Psoas muscle (tissue), 8 donors: ENCODE measurements around the gene FLRT2. TPM values are rescaled to one million over a fixed set of nuclear protein-coding genes. Genes with fewer than 3 reads are reported as not detected.
A peak's percentile ranks its signal among the peaks of the same experiment; 100 is the strongest.

Experiments used
- ATAC-seq, 4 donors: fragments of 200-7000 bp; cut with Tn5 transposase; one replicate each; pipeline ENCODE4 v1.9.1; 2020; ENCODE audit warnings: moderate library complexity in 3 of 4, mild to moderate bottlenecking in 2 of 4
- DNase-seq, 2 donors: peaks; one replicate each; pipeline ENCODE4 v3.0.0-alpha.2; 2020
- H3K27ac ChIP-seq: fragments of 200-600 bp; one replicate; pipeline ENCODE4 v1.8.0; 2022
- H3K27me3 ChIP-seq, 3 donors: fragments of 200-600 bp in 1 of 3; one replicate each; pipeline versions ENCODE4 v1.6.1 to v1.8.0; 2013 to 2022; ENCODE audit warnings: low read length in 2 of 3, mild to moderate bottlenecking in 2 of 3, moderate library complexity in 1 of 3; ENCODE audit not compliant: insufficient read depth in 3 of 3
- H3K36me3 ChIP-seq, 2 donors: fragments of 200-600 bp in 1 of 2; one replicate each; pipeline versions ENCODE4 v1.6.1 to v1.8.0; 2013 to 2022; ENCODE audit warnings: low read depth in 1 of 2, mild to moderate bottlenecking in 1 of 2, moderate library complexity in 1 of 2; ENCODE audit not compliant: insufficient read depth in 1 of 2
- H3K4me1 ChIP-seq: fragments of 200-600 bp; one replicate; pipeline ENCODE4 v1.8.0; 2022
- H3K4me3 ChIP-seq: fragments of 200-600 bp; one replicate; pipeline ENCODE4 v1.8.0; 2022; ENCODE audit warnings: mild to moderate bottlenecking
- H3K9me3 ChIP-seq: fragments of 200-600 bp; one replicate; pipeline ENCODE4 v1.8.0; 2022
- WGBS, 3 donors: extraction: QIAGEN DNeasy Blood & Tissue Kit; methylation state at CpG; one replicate each; pipeline versions ENCODE4 v1.1.6 to v1.1.7; 2013; 5-methylcytosine and 5-hydroxymethylcytosine counted together
- intact Hi-C, 2 donors: fragments of 100-400 bp; cut with DNase I; formaldehyde crosslinking; loops; one replicate each; pipeline versions ENCODE4 v1.11.0 to v1.14.2; 2022
- polyA plus RNA-seq, 3 donors: library from polyadenylated mRNA; stranded (reverse); fragments of 200-250 nt; gene quantifications; one replicate each; pipeline ENCODE4 v1.2.3, GENCODE V29; 2013
- total RNA-seq, 4 donors: library from RNA; stranded (reverse); fragmentation: NEBNext Ultra II Directional in 2 of 4; extraction: Animal tissue kit (Norgen Biotek cat#: 25700) in 2 of 4; gene quantifications; one replicate each; pipeline versions ENCODE4 v1.2.1 to v1.2.4, GENCODE V29; 2021 to 2023
- TF ChIP-seq, protein P1 (sequence below): fragments of 200-600 bp; IDR thresholded peaks from one replicate; pipeline ENCODE4 v1.8.0; 2022; ENCODE audit warnings: antibody characterized with exemption
- donor health status: healthy with polysubstance abuse.
- donor health status: DM: no; HTN: no; CAD: no; lungs with moderate emphysema.
- donor health status: Bipolar disorder and iron deficiency.
- donor health status: healthy.
- donor health status: DM: yes; HTN: yes; CAD: no.
- donor health status: DM: no; HTN: no; CAD: no.
- donor health status: DM: no; HTN: no; CAD: no.
- donor health status: DM: yes; HTN: yes; CAD: no.

FLRT2 gene
- total and polyA plus RNA-seq, 7 donors = 1.3 to 10.2 (median 2.4) TPM

DNA sequence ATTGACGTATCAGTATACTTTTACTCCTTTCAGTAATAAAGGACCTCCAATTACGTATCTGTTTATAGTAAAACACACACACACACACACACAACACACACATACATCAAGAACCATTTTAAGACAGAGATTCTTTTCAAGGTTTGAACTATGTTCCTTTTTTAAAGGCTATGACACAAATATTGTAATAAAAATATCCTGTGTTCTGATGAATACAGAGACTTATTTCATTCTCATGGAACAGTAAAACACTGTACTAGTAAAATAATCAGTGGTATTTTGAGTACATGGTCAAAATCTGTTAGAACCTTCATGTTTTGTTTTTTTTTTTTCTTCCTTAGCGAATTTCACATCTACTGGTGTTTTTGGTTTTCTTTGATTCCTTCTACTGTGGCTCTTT is 7.6 kb downstream of the FLRT2 start:
- Histone ChIP-seq H3K4me1 (no peaks in the 10 kb centered on the region), H3K36me3 (no peaks in the 10 kb centered on the region), H3K4me3 (peak overlapping the region; percentile 77), H3K9me3 (no peaks in the 10 kb centered on the region), H3K27me3 (peaks cover 0 to 18% (median 2%) of the 10 kb centered on the region in 3 donors), H3K27ac (peak overlapping the region; percentile 83)
- TF ChIP-seq, protein P1, sequence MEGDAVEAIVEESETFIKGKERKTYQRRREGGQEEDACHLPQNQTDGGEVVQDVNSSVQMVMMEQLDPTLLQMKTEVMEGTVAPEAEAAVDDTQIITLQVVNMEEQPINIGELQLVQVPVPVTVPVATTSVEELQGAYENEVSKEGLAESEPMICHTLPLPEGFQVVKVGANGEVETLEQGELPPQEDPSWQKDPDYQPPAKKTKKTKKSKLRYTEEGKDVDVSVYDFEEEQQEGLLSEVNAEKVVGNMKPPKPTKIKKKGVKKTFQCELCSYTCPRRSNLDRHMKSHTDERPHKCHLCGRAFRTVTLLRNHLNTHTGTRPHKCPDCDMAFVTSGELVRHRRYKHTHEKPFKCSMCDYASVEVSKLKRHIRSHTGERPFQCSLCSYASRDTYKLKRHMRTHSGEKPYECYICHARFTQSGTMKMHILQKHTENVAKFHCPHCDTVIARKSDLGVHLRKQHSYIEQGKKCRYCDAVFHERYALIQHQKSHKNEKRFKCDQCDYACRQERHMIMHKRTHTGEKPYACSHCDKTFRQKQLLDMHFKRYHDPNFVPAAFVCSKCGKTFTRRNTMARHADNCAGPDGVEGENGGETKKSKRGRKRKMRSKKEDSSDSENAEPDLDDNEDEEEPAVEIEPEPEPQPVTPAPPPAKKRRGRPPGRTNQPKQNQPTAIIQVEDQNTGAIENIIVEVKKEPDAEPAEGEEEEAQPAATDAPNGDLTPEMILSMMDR = no peak
- DNase-seq = no peak
- 70 to 81% (median 73%) methylated on average over 3 of the region's 3 CpGs for WGBS, 3 donors
- ATAC-seq = no peak
- intact Hi-C loops = loop anchor here (5.0 to 10.0 kb wide), 4 partner anchors 35 to 1533 kb away; no protein-coding TSS in a partner anchor

DNA sequence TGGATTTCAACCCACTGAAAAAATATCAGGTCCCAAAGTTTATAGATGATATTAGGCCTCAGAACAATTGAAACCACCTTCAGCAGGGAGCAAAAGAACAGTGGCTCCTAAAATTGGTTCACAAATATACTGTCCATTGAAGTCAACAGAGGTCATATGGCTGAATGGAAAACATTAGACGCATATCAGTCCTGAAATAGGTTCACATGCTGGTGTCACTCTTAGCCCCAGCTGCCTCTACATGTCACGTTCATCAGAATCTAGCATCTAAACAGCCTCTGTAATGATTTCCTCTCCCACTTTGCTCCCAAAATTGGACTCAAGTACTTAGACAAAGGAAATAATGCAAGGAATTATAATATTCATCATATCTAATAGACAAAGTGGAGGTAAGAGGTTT is 8.7 kb downstream of the FLRT2 start:
- DNase-seq (no peak), ATAC-seq (peak; percentile 70 to 82 (median 74))
- peaks cover 0 to 7% (median 0%) of the 10 kb centered on the region in 3 donors for H3K27me3 ChIP-seq
- H3K4me3 ChIP-seq = peak overlapping the region; percentile 17
- no peaks in the 10 kb centered on the region for H3K9me3 ChIP-seq
- TF ChIP-seq, protein P1 = no peak
- no peaks in the 10 kb centered on the region for H3K36me3 ChIP-seq
- H3K27ac ChIP-seq = peak overlapping the region; percentile 83
- intact Hi-C loops = loop anchor here (5.0 to 10.0 kb wide), 4 partner anchors 34 to 1534 kb away; no protein-coding TSS in a partner anchor
- 31 to 32% (median 31%) methylated on average over 2 of the region's 2 CpGs for WGBS, 3 donors
- H3K4me1 ChIP-seq = no peaks in the 10 kb centered on the region

DNA sequence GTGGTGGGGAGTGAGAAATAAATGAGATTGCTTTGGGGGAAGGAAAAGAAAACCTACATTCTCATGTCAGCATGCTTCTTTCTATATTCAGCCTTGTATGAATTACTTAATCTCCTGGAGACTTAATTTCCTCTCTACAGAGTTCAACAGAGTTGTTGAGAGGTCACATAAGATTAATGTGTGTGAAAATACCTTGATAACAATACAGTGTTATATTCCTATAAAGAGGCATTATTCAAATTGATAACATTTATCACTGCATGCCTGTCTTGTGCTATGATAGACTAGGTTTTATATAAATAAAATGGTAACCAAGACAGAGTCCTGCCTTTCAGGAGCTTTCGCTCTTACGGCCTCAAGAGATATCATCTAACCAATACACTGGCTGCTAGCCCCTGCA is 9.6 kb downstream of the FLRT2 start:
- DNase-seq (no peak), ATAC-seq (no peak)
- H3K27me3 ChIP-seq = peaks cover 0 to 3% (median 0%) of the 10 kb centered on the region in 3 donors
- TF ChIP-seq, protein P1 = no peak
- intact Hi-C loops = loop anchor here (5.0 to 10.0 kb wide), 4 partner anchors 33 to 1535 kb away; no protein-coding TSS in a partner anchor
- no peaks in the 10 kb centered on the region for H3K9me3 ChIP-seq
- no peaks in the 10 kb centered on the region for H3K36me3 ChIP-seq
- peak overlapping the region; percentile 83 for H3K27ac ChIP-seq
- H3K4me3 ChIP-seq = peak overlapping the region; percentile 17
- WGBS, 3 donors = 57 to 67% (median 66%) methylated on average over 2 of the region's 2 CpGs
- H3K4me1 ChIP-seq = no peaks in the 10 kb centered on the region

DNA sequence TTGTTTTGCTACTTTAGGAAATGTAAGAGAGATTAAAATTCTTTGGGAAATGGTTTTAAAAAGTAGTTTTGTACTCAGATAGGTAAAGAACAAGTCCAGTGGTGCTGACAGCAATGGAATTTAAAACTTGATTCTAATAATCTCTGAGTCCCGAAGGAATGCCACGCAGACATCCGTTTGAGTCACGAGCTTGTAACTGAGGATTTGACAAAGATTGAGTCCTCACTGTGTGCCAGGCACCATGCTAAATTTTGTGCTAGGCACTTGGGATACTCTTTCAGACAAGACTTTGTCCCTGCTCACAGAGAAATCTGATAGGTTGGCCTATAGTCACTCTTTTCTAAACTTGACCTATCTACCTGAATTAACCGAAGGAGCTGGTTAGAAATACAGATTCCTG is 12.7 kb downstream of the FLRT2 start:
- 23 to 37% (median 27%) methylated on average over 5 of the region's 5 CpGs for WGBS, 3 donors
- H3K27ac ChIP-seq = peak overlapping the region; percentile 53

More for the DNA sequence above, 12.7 kb downstream of the FLRT2 start:
- Histone ChIP-seq H3K4me3 (no peak overlapping the region), H3K36me3 (no peaks in the 10 kb centered on the region), H3K4me1 (no peaks in the 10 kb centered on the region), H3K9me3 (no peaks in the 10 kb centered on the region), H3K27me3 (no peaks in the 10 kb centered on the region)
- DNase-seq (no peak), ATAC-seq (peak; percentile 39 to 65 (median 50))
- intact Hi-C loops = no loop called here
- TF ChIP-seq, protein P1 = no peak
